Measurements from ENCODE around the gene SLC19A1.
"Not testable (repeated sequence)": the region's sequence is repeated elsewhere in the genome, so short reads cannot be mapped to it uniquely, and the experiment has no call there.

SLC19A1 gene

DNA sequence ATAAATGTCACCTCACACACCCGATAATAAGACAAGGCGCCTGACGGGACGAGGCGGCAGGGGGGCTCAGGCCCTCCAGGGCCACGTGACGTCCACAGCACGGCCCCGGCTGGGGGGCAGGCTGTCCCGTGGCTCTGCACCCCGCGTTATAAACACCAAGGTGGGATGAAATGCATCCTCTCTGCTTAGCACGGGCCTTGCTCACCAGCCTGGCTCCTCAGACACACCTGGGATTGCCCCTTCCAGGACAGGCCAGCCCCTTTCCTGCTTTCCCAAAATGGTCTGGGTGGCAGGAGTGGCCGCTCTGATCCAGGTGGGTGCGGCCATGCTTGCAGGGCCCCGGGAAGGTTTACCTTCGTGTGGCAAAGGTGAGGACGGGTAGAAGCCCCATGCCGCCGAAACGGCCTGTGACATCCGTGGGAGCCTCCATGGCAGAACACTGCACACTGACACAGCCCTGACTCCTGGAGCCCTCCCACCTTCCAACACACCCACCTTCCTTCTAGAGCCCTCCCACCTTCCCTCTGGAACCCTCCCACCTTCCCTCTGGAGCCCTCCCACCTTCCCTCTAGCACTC lies 35.9 kb downstream of the SLC19A1 start:
- no peak for DNase-seq (ENCODE audit: extremely low spot score)
- ChIA-PET CTCF (no interaction called here), POLR2A (no interaction called here)
- TF ChIP-seq CTCF (IDR thresholded peaks at IDR 0.05; ENCODE audit: control extremely low read depth, extremely low read depth, low read depth, missing control alignments): no peak

GRCh38 chr21:45505416-45506021 lies 36.7 kb downstream of the SLC19A1 start:
- no peak for TF ChIP-seq CTCF (IDR thresholded peaks at IDR 0.05; ENCODE audit: control extremely low read depth, extremely low read depth, low read depth, missing control alignments)
- no peak for DNase-seq (ENCODE audit: extremely low spot score)
- ChIA-PET POLR2A (no interaction called here), CTCF (no interaction called here)

GRCh38 chr21:45504516-45505415 lies 37.5 kb downstream of the SLC19A1 start:
- no peak for TF ChIP-seq CTCF (IDR thresholded peaks at IDR 0.05; ENCODE audit: control extremely low read depth, extremely low read depth, low read depth, missing control alignments)
- POLR2A ChIA-PET: no interaction called here
- CTCF ChIA-PET: no interaction called here
- DNase-seq (ENCODE audit: extremely low spot score): no peak

GRCh38 chr21:45504021-45504515 lies 38.2 kb downstream of the SLC19A1 start:
- no peak for DNase-seq (ENCODE audit: extremely low spot score)
- ChIA-PET CTCF (no interaction called here), POLR2A (no interaction called here)
- TF ChIP-seq CTCF (IDR thresholded peaks at IDR 0.05; ENCODE audit: control extremely low read depth, extremely low read depth, low read depth, missing control alignments): no peak

- DNase-seq (ENCODE audit: extremely low spot score); CTCF ChIA-PET; POLR2A ChIA-PET: not testable (repeated sequence)
Observed at GRCh38 chr21:45503226-45503625, 39.0 kb downstream of the SLC19A1 start.

DNA sequence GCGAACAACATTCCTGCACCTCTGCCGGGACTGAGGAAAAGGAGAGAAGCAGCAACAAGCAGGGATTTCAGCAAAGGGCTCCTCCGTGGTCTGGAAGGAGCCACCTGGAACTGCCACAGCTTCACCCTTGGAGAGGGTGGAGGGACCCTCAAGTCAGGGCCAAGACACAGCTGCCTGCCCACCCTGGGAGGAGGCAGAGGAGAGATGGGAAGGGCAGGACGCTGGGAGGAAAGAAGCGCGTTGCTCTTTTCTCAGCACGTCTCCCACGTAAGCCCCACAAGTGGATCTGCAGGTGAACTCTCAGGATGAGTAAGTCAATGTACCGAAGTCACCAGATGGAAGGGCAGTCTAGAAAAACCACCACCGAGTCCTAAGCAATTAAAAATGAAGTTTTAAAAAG lies 39.6 kb downstream of the SLC19A1 start:
- ChIA-PET CTCF (no interaction called here), POLR2A (no interaction called here)
- no peak for TF ChIP-seq CTCF (IDR thresholded peaks at IDR 0.05; ENCODE audit: control extremely low read depth, extremely low read depth, low read depth, missing control alignments)
- peak; percentile 58 for DNase-seq (ENCODE audit: extremely low spot score)

DNA sequence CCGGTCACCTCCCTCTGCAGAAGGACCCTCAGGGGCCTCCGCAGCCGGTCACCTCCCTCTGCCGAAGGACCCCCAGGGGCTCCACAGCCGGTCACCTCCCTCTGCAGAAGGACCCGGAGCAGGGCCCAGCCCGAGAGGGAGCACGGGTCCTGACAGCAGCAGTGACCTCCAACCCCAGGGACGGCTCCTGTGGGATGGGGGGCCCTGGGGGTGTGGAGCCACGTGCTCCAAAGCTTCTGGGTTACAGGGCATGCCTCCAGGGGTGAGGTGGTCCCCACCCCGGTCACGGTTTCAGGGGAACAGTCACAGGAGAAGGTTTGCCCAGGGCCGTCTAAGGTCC lies 40.3 kb downstream of the SLC19A1 start:
- POLR2A ChIA-PET: no interaction called here
- no peak for TF ChIP-seq CTCF (IDR thresholded peaks at IDR 0.05; ENCODE audit: control extremely low read depth, extremely low read depth, low read depth, missing control alignments)

DNA sequence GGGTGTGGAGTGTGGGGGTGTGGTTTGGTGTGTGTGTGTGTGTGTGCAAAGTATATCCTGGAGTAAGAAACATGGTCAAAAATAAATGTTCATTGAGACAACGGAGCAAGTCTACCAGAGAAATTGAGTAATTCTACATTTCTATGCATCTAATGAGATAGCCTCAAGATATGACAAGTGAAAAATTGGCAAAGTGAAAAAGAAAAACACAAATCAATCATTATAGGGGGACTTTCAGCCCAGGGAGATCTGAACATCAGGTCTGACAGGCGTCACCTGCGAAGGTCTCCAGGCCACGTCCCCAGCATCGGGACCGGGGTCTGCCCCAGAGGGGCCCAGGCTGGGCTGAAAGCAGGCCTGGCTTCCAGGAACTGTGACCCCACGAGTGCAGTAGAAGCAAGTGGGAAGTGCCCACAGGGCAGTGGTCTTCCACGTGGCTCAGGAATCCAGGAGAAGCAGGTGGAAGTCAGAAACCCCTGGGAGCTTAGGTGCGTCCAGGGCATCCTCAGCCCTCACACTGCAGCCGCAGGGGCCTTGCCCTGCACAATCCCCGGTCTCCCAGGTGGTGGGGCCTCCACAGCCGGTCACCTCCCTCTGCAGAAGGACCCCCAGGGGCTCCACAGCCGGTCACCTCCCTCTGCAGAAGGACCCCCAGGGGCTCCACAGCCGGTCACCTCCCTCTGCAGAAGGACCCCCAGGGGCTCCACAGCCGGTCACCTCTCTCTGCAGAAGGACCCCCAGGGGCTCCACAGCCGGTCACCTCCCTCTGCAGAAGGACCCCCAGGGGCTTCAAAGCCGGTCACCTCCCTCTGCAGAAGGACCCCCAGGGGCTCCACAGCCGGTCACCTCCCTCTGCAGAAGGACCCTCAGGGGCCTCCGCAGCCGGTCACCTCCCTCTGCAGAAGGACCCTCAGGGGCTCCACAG lies 40.9 kb downstream of the SLC19A1 start:
- POLR2A ChIA-PET; CTCF ChIA-PET; DNase-seq (ENCODE audit: extremely low spot score): not testable (repeated sequence)

More for the DNA sequence above, 40.3 kb downstream of the SLC19A1 start:
- CTCF ChIA-PET: no interaction called here
- DNase-seq (ENCODE audit: extremely low spot score): no peak

Measured in GM10248 (cell line).